NCI-H526 treated with DMSO at 0.1 percent for 48 hours (cell line): ENCODE data around the gene ULBP3.
"Not testable (repeated sequence)": the region's sequence is repeated elsewhere in the genome, so short reads cannot be mapped to it uniquely, and the experiment has no call there.

Source experiments
- DNase-seq: peaks from one replicate; lab custom pipeline; 2025; lab: John Stamatoyannopoulos, UW

The ULBP3 gene

GRCh38 chr6:150043096-150043495 lies 25.8 kb downstream of the ULBP3 start:
- no peak for DNase-seq

- no peak for DNase-seq
Measured at GRCh38 chr6:150038202-150039062, 30.5 kb downstream of the ULBP3 start.

GRCh38 chr6:150037526-150038201 lies 31.3 kb downstream of the ULBP3 start:
- DNase-seq, result no peak

- no peak for DNase-seq
Measured at GRCh38 chr6:150036081-150036480, 32.8 kb downstream of the ULBP3 start.

GRCh38 chr6:150033207-150033771 lies 35.6 kb downstream of the ULBP3 start:
- no peak for DNase-seq

GRCh38 chr6:150032598-150032997 lies 36.3 kb downstream of the ULBP3 start:
- no peak for DNase-seq

GRCh38 chr6:150030611-150031010 lies 38.3 kb downstream of the ULBP3 start:
- DNase-seq, result no peak

GRCh38 chr6:150029749-150030148 lies 39.2 kb downstream of the ULBP3 start:
- no peak for DNase-seq

GRCh38 chr6:150029276-150029675 lies 39.6 kb downstream of the ULBP3 start:
- DNase-seq, result no peak

- no peak for DNase-seq
Measured at GRCh38 chr6:150028799-150029198, 40.1 kb downstream of the ULBP3 start.

GRCh38 chr6:150027806-150028565 lies 40.9 kb downstream of the ULBP3 start:
- DNase-seq, result no peak

- DNase-seq, result no peak
Measured at GRCh38 chr6:150026976-150027805, 41.7 kb downstream of the ULBP3 start.

- no peak for DNase-seq
Measured at GRCh38 chr6:150025201-150025917, 43.6 kb downstream of the ULBP3 start, which contains the start of gene RAET1L. TSS of gene RAET1L (minus strand) at chr6:150025532. CDS start at chr6:150025471, 61 bp downstream.

GRCh38 chr6:150024646-150025155 lies 44.2 kb downstream of the ULBP3 start:
- DNase-seq, result no peak

GRCh38 chr6:150024021-150024420 lies 44.9 kb downstream of the ULBP3 start:
- not testable (repeated sequence) for DNase-seq

GRCh38 chr6:150021870-150022269 lies 47.1 kb downstream of the ULBP3 start:
- DNase-seq, result not testable (repeated sequence)

GRCh38 chr6:150018846-150019580 lies 49.9 kb downstream of the ULBP3 start:
- no peak for DNase-seq

- DNase-seq, result not testable (repeated sequence)
Measured at GRCh38 chr6:150017186-150017521, 51.8 kb downstream of the ULBP3 start.

GRCh38 chr6:150016324-150017185 lies 52.4 kb downstream of the ULBP3 start:
- peak; percentile 56 for DNase-seq
